ENCODE results near the gene MOCS2. TPM values are rescaled to one million over a fixed set of nuclear protein-coding genes. Genes with fewer than 3 reads are reported as not detected.

Gene MOCS2, protein sequence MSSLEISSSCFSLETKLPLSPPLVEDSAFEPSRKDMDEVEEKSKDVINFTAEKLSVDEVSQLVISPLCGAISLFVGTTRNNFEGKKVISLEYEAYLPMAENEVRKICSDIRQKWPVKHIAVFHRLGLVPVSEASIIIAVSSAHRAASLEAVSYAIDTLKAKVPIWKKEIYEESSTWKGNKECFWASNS
- total RNA-seq: 54.2 and 67.5 TPM in 2 replicates

DNA sequence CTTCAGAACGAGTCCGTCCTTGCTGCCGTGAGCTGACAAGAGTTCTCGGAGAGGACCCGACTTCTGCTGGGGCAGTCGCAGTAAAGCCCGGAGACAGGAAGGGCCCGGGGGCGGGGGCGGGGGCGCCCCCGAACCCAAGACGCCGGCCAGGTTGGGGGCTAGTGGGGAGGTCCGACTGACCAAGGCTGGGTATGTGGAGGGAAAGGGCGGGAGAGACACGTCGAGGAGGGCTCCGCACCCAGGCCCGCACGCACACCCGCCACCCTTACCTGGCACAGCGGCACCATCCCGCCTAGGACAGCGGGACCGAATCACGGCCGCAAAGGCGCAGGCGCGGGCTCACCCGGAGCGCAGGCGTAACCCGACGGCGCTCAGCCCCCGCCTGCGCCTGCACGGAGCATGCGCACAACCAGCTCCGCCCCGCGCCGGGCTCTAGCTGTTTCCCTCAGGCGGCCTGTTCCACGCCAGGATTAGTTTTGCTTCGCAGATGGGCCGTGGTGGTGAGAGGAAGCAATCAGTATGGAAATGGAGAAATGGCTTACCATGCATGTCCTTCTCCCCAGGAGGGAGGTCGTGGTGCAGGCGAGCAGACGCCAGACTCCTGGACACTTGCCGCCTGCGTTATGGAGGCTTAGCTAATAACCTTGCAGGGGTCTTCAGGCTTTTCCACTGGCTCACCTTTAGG, at the start of gene MOCS2:
Gene MOCS2, minus strand, starts transcription at position 315 of the 685 bp plus-strand sequence. CDS start 2,583 bp downstream, outside the sequence.

Other genes with a start within 250 kb of the MOCS2 start
- 1.4 and 4.4 TPM in 2 replicates for gene ITGA2, start 120.4 kb downstream of the MOCS2 start, total RNA-seq